Fibroblast of villous mesenchyme (primary cell): Measurements from ENCODE around the gene TMPRSS11D. TPM values are rescaled to one million over a fixed set of nuclear protein-coding genes. Genes with fewer than 3 reads are reported as not detected.

Source experiments
- DNase-seq: peaks from one replicate; pipeline ENCODE4 v3.0.0-alpha.2; 2010; ENCODE audit warnings: low read depth
- H3K4me3 ChIP-seq: 2 replicates; pipeline ENCODE4 v1.5.1; 2011; ENCODE audit warnings: low read depth, mild to moderate bottlenecking, low read length
- CTCF ChIP-seq: IDR thresholded peaks from 2 replicates; pipeline ENCODE4 v1.5.1; 2012; ENCODE audit warnings: low read depth, mild to moderate bottlenecking, low read length; ENCODE audit not compliant: insufficient read depth
- total RNA-seq: library from RNA; depleted of rRNA; stranded (reverse); fragments of >200 nt; gene quantifications from 2 replicates; pipeline ENCODE4 v1.2.3, GENCODE V29; 2012

Gene TMPRSS11D
- total RNA-seq, 1 donor = not detected

GRCh38 chr4:67922697-67923096 lies 38.9 kb upstream of the TMPRSS11D start:
- peak; percentile 35 for DNase-seq
- TF ChIP-seq CTCF = no peak
- H3K4me3 ChIP-seq = no peak overlapping the region

GRCh38 chr4:67918428-67918827 lies 34.6 kb upstream of the TMPRSS11D start:
- TF ChIP-seq CTCF = no peak
- H3K4me3 ChIP-seq = no peak overlapping the region
- DNase-seq = no peak

- no peak for DNase-seq
- TF ChIP-seq CTCF = no peak
- no peak overlapping the region for H3K4me3 ChIP-seq
Measured at GRCh38 chr4:67915400-67915966, 31.7 kb upstream of the TMPRSS11D start.

DNA sequence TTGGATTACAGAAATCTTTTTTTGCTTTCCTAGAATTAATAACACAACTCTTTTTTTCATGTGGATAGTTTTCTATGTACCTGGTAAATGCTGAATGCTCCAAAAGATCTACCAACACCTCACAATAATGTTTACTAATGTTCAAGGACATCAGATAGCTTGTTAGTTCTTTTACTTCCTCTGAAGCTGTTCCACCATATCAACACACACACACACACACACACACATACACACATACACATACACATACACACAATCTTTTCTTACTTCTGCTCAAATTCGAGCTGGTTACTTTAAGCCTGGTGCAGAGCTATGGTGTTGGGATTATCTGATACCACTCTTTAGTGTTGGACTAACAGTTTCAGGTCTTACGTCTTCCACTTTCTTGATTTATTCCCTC lies 28.3 kb upstream of the TMPRSS11D start:
- TF ChIP-seq CTCF = no peak
- DNase-seq = no peak
- H3K4me3 ChIP-seq = no peak overlapping the region

DNA sequence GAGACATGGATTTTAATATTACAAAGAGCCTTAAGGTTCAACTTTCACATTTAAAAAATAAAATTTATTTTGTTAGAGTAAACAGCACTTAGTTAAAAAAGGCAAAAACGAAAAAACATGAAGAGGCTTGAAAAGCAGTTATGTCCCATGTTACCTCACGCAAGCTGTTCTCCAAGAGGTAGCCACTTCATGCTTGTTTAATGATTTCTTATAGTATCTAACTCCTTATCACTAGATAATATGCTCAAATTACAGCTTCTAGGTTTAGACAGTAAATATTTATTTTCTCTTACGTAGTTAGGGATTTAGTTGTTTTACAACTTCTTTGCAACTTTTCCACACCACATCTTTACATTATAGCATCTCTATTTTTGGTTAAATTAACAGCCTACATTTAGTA lies 27.8 kb upstream of the TMPRSS11D start:
- DNase-seq = no peak
- no peak for TF ChIP-seq CTCF
- no peak overlapping the region for H3K4me3 ChIP-seq

DNA sequence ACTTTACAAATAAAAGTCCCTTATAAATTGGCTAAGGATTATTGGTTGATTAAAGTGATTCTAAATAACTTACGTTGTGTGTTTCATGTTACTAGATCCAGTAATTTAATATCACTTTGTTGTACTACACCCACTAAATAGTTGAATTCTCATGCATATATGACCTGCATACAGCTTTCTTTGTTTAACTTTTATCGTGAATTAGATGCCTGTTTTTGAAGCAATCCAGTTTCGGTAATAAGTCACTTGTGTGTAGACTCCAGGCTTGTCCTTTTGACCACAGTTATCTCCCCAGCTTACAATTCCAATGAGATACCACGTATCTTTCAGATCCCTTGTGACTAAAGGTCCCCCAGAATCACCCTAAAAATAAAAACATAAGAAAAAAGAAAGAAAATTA lies 27.3 kb upstream of the TMPRSS11D start:
- no peak for TF ChIP-seq CTCF
- DNase-seq = no peak
- no peak overlapping the region for H3K4me3 ChIP-seq

- DNase-seq = no peak
- no peak for TF ChIP-seq CTCF
- H3K4me3 ChIP-seq = no peak overlapping the region
Measured at GRCh38 chr4:67910585-67910905, 26.7 kb upstream of the TMPRSS11D start.
